Ovary (tissue), 9 donors: ENCODE measurements around the gene CCNL1. TPM values are rescaled to one million over a fixed set of nuclear protein-coding genes. Genes with fewer than 3 reads are reported as not detected.
A peak's percentile ranks its signal among the peaks of the same experiment; 100 is the strongest.

ENCODE experiments used
- DNase-seq, 5 donors: peaks; one replicate each; pipeline ENCODE4 v3.0.0-alpha.2; 2019 to 2020
- H3K27ac ChIP-seq, 2 donors: fragments of 200-600 bp; one replicate each; pipeline versions ENCODE4 v1.5.1 to v1.8.0; 2019 to 2022
- H3K27me3 ChIP-seq: fragments of 200-600 bp; one replicate; pipeline ENCODE4 v1.8.0; 2022
- H3K36me3 ChIP-seq: fragments of 200-600 bp; sonication (generic); one replicate; pipeline ENCODE4 v1.5.1; 2019
- H3K4me1 ChIP-seq: one replicate; pipeline ENCODE4 v1.8.1; 2013; ENCODE audit warnings: mild to moderate bottlenecking, moderate library complexity; ENCODE audit not compliant: insufficient read depth
- H3K4me3 ChIP-seq: fragments of 200-600 bp; sonication (generic); one replicate; pipeline ENCODE4 v1.5.1; 2017
- H3K9me3 ChIP-seq, 2 donors: fragments of 200-600 bp in 1 of 2; sonication (generic) in 1 of 2; one replicate each; pipeline versions ENCODE4 v1.5.1 to v1.8.1; 2013 to 2019; ENCODE audit warnings: mild to moderate bottlenecking in 1 of 2, moderate library complexity in 1 of 2
- EP300 ChIP-seq: sonication (generic); formaldehyde crosslinking; IDR thresholded peaks from one replicate; pipeline ENCODE4 v1.6.1; 2017; ENCODE audit warnings: antibody characterized with exemption
- POLR2A ChIP-seq: fragments of 450-650 bp; IDR thresholded peaks from one replicate; pipeline ENCODE4 v1.6.1; 2017; ENCODE audit warnings: antibody characterized with exemption, mild to moderate bottlenecking, moderate library complexity
- WGBS, 3 donors: extraction: QIAGEN DNeasy Blood & Tissue Kit in 1 of 3; methylation state at CpG; one replicate each; pipeline versions ENCODE4 v1.1.5 to v1.1.7; 2013 to 2017; 5-methylcytosine and 5-hydroxymethylcytosine counted together
- intact Hi-C, 4 donors: fragments of 100-400 bp; cut with DNase I; formaldehyde crosslinking; loops; one replicate each; pipeline versions ENCODE4 v1.11.0 to v1.15.1; 2022 to 2023
- polyA plus RNA-seq, 2 donors: library from polyadenylated mRNA; stranded (reverse); fragments of 200-250 nt in 1 of 2; fragments of 350-450 nt in 1 of 2; fragmentation: Illumina TruSeq in 1 of 2; extraction: RNeasy Lipid Tissue Mini Kit (QIAGEN cat#74804) in 1 of 2; gene quantifications; one replicate each; pipeline ENCODE4 v1.2.3, GENCODE V29; 2013 to 2014
- total RNA-seq, 7 donors: library from RNA; depleted of rRNA in 2 of 7; stranded (reverse); fragments of >200 nt in 2 of 7; fragmentation: NEBNext Ultra II Directional in 3 of 7; extraction: Animal tissue kit (Norgen Biotek cat#: 25700) in 3 of 7; gene quantifications; one replicate each; pipeline versions ENCODE4 v1.1.0 to v1.2.4, GENCODE V29; 2016 to 2023
- TF ChIP-seq, protein P1 (sequence below), 3 donors: fragments of 450-650 bp in 2 of 3; fragments of 200-600 bp in 1 of 3; IDR thresholded peaks; one replicate each; pipeline versions ENCODE4 v1.5.1 to v1.8.0; 2016 to 2022; ENCODE audit warnings: antibody characterized with exemption in 3 of 3, mild to moderate bottlenecking in 1 of 3
- donor health status: DM: no; HTN: no; CAD: no; lungs with moderate emphysema.
- donor health status: DM: no; HTN: no; CAD: no.
- donor health status: Bipolar disorder and iron deficiency.
- donor health status: DM: yes; HTN: yes; CAD: no.
- donor health status: DM: no; HTN: no; CAD: no.
- donor health status: DM: yes; HTN: yes; CAD: no.

Gene CCNL1
- total and polyA plus RNA-seq, 9 donors = 67.6 to 514 (median 96.7) TPM

DNA sequence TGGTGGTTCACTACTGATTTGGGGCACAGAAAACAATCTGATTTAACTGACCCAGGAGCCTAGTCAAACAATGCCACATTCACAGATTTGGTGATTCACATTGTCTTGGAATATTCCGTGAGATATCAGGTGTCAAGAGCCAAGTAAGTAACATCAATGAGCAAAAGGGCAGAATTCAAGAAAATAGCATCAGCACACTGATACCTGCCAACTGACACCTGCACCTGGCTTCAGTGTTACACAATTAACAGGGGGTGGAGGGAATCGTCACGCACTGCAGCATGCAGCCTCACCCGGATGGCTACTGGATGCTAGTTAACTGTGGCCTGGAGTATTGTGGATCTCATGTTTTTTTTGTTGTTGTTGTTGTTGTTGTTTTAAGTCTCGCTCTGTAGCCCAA, 17.6 kb downstream of the CCNL1 start:
- H3K9me3 ChIP-seq = no peaks in the 10 kb centered on the region
- H3K4me3 ChIP-seq = no peak overlapping the region
- TF ChIP-seq EP300 = no peak
- TF ChIP-seq POLR2A = no peak
- no peak overlapping the region for H3K27ac ChIP-seq
- H3K27me3 ChIP-seq = no peaks in the 10 kb centered on the region
- peaks cover 2% of the 10 kb centered on the region for H3K36me3 ChIP-seq
- no peaks in the 10 kb centered on the region for H3K4me1 ChIP-seq
- no peak for DNase-seq
- intact Hi-C loops = loop anchor here in 1 of 4 donors (10.0 kb wide), 1 partner anchor 468 kb away; the partner anchor contains the start of gene TIPARP
- 90 to 92% (median 91%) methylated on average over 5 of the region's 5 CpGs for WGBS, 3 donors

DNA sequence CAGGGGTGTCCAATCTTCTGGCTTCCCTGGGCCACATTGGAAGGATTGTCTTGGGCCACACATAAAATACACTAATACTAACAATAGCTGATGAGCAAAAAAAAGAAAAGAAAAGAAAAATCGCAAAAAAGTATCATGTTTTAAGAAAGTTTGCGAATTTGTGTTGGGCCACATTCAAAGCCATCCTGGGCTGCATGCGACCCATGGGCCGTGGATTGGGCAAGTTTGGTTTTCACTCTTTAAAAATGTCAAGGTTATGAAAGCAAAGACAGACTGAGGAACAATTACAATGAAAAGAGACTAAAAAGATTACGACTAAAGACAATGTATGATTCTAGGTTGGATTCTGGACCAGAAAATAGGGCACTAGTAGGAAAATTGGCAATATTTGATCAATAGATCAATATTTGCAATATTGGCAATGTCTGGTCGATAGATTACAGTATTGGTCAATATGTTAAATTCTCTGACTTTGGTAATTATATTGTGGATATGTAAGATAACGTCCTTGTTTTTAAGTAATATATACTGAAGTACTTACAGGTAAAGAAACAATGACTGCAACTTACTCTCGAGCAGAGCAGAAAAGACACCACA, 19.9 kb downstream of the CCNL1 start:
- H3K36me3 ChIP-seq = peaks cover 2% of the 10 kb centered on the region

DNA sequence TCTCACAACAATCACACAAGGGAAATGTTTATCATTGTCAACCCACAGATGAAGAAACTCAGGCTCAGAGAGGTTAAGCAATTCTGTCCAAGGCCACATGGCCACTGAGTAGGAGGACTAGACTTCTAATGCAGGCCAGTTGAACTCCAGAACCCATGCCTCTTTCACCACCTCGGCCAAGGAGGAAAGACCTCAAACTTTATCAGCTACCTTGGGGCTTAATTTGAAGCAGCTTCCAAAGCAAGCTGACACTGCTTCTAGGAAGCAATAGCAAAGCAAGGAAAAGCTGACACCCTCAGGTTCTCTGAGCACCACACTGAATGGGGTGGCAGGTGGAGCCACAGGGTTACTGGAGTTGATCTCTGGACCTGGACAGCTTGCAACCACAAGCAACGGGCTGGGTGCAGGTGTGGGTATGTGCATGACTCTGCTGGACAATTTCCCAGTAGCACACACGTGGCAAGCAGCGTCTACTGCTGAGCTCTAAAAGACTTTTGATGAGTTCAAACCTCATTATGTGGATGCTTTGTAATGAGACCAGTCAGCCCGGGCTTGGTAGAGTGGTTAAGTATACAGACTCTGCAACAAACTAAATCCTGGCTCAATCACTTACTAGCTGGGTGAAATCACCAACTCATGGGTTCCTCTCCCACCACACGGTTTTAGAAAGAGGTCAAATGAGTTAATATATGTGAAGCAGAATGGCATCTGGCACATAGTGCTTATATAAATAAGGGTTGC, 23.1 kb downstream of the CCNL1 start:
- Histone ChIP-seq H3K4me1 (peaks cover 10% of the 10 kb centered on the region), H3K27me3 (no peaks in the 10 kb centered on the region), H3K4me3 (no peak overlapping the region), H3K27ac (peak overlapping the region in 1 of 2 donors; percentile 37), H3K9me3 (no peaks in the 10 kb centered on the region), H3K36me3 (no peaks in the 10 kb centered on the region)
- WGBS, 3 donors = 23 to 32% (median 28%) methylated on average over 6 of the region's 6 CpGs
- no peak for TF ChIP-seq EP300
- TF ChIP-seq, protein P1, sequence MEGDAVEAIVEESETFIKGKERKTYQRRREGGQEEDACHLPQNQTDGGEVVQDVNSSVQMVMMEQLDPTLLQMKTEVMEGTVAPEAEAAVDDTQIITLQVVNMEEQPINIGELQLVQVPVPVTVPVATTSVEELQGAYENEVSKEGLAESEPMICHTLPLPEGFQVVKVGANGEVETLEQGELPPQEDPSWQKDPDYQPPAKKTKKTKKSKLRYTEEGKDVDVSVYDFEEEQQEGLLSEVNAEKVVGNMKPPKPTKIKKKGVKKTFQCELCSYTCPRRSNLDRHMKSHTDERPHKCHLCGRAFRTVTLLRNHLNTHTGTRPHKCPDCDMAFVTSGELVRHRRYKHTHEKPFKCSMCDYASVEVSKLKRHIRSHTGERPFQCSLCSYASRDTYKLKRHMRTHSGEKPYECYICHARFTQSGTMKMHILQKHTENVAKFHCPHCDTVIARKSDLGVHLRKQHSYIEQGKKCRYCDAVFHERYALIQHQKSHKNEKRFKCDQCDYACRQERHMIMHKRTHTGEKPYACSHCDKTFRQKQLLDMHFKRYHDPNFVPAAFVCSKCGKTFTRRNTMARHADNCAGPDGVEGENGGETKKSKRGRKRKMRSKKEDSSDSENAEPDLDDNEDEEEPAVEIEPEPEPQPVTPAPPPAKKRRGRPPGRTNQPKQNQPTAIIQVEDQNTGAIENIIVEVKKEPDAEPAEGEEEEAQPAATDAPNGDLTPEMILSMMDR (IDR thresholded peaks at IDR 0.05) = no peak
- no peak for TF ChIP-seq POLR2A
- intact Hi-C loops = loop anchor here in 2 of 4 donors (5.0 to 10.0 kb wide), 5 partner anchors 322 to 1092 kb away; partner anchors contain the start of gene TIPARP (in 2 of the 2)
- DNase-seq = no peak

More for the DNA sequence above, 19.9 kb downstream of the CCNL1 start:
- Histone ChIP-seq H3K27ac (no peak overlapping the region), H3K4me1 (peaks cover 6% of the 10 kb centered on the region), H3K4me3 (no peak overlapping the region), H3K9me3 (no peaks in the 10 kb centered on the region), H3K27me3 (no peaks in the 10 kb centered on the region)
- TF ChIP-seq EP300 (no peak), POLR2A (no peak)
- TF ChIP-seq, protein P1 (IDR thresholded peaks at IDR 0.05) = no peak
- no peak for DNase-seq
- WGBS, 3 donors = 65 to 75% (median 67%) methylated on average over 8 of the region's 8 CpGs
- intact Hi-C loops = loop anchor here in 3 of 4 donors (5.0 to 10.0 kb wide), 6 partner anchors 325 to 1095 kb away; partner anchors contain the start of gene TIPARP (in 3 of the 3)

DNA sequence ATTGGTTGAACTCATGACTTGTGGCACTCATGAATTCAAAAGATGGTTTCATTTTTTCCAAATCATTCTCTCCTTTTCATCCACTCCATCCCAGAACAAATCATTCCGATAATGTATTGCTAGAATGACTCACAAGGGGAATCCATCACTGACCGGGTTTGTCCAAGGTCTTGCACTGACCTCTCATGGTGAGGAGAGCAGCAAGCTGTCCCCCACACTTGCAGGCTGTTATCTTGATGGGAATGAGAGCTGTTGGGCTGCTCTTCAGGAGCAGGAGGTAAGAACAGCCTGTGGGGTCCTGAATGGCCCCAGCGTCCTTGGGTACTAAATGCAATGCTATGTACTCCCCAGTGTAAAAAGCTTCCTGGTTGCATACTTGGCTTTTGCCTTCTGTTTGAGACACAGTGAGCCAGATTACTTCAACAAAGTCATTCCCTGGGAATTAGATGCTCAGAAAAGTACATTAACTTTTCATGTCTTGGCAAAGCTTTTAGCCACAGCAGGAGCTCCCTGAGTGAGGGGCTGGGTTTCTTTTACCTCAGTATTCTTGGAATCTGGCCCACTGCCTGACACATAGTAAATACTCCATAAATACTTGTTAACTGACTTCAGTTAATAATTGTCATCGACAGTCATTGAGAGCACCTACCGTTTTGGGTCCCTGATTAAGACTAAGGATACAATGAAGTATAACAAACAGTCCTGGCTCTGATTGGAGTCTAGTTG, 24.1 kb downstream of the CCNL1 start:
- intact Hi-C loops = loop anchor here in 2 of 4 donors (5.0 to 10.0 kb wide), 5 partner anchors 321 to 1091 kb away; partner anchors contain the start of gene TIPARP (in 2 of the 2)
- Histone ChIP-seq H3K27ac (peak overlapping the region in 1 of 2 donors; percentile 37), H3K9me3 (no peaks in the 10 kb centered on the region), H3K27me3 (no peaks in the 10 kb centered on the region), H3K36me3 (no peaks in the 10 kb centered on the region), H3K4me3 (no peak overlapping the region), H3K4me1 (peaks cover 10% of the 10 kb centered on the region)
- WGBS, 3 donors = 25 to 29% (median 25%) methylated on average over 5 of the region's 5 CpGs
- peak in 4 of 5 donors; percentile 42 to 51 (median 50) for DNase-seq
- TF ChIP-seq POLR2A (no peak), EP300 (no peak)
- TF ChIP-seq, protein P1 (IDR thresholded peaks at IDR 0.05) = no peak
